ENCODE results near the gene MYOC. TPM values are rescaled to one million over a fixed set of nuclear protein-coding genes. Genes with fewer than 3 reads are reported as not detected.

The MYOC gene
- polyA plus RNA-seq, 1 donor from 2014 or later: not detected

GRCh38 chr1:171663854-171664575 lies 11.5 kb upstream of the MYOC start:
- Histone ChIP-seq H3K27ac (ENCODE audit: low read length) (no peak overlapping the region), H3K9me2 (ENCODE audit: insufficient read depth, low read length) (no peaks in the 10 kb centered on the region), H3K4me3 (ENCODE audit: low read length) (no peak overlapping the region), H3K79me2 (replicated peaks; ENCODE audit: insufficient read depth, low read length) (no peaks in the 10 kb centered on the region), H3K9me3 (ENCODE audit: low read length) (no peaks in the 10 kb centered on the region), H3K36me3 (ENCODE audit: insufficient read depth, low read length) (no peaks in the 10 kb centered on the region), H3K9ac (ENCODE audit: low read length) (no peak overlapping the region), H3K27me3 (ENCODE audit: insufficient read depth, low read depth, low read length) (no peaks in the 10 kb centered on the region), H3F3A (ENCODE audit: insufficient read depth, low read length, poor library complexity, severe bottlenecking) (no peaks in the 10 kb centered on the region), H3K4me2 (ENCODE audit: low read length) (no peak overlapping the region), H2AFZ (ENCODE audit: low read depth, low read length) (no peak overlapping the region), H4K20me1 (ENCODE audit: insufficient read depth) (no peaks in the 10 kb centered on the region)
- no peak for TF ChIP-seq RAD21 (conservative IDR thresholded peaks at IDR 0.05)
- no peak for TF ChIP-seq TAF1 (IDR thresholded peaks at IDR 0.05; ENCODE audit: low read depth)
- TF ChIP-seq EZH2 (IDR thresholded peaks at IDR 0.05; ENCODE audit: borderline replicate concordance, insufficient read depth, low read length, poor library complexity, severe bottlenecking): no peak
- no peak for TF ChIP-seq MXI1 (conservative IDR thresholded peaks at IDR 0.05; ENCODE audit: poor library complexity, severe bottlenecking)
- no peak for TF ChIP-seq REST (IDR thresholded peaks at IDR 0.05; ENCODE audit: borderline replicate concordance)
- TF ChIP-seq SMC3 (conservative IDR thresholded peaks at IDR 0.05; ENCODE audit: poor library complexity): no peak
- no peak for TF ChIP-seq POLR2AphosphoS5 (IDR thresholded peaks at IDR 0.05)
- TF ChIP-seq EP300 (conservative IDR thresholded peaks at IDR 0.05; ENCODE audit: poor library complexity, severe bottlenecking): no peak
- no peak for TF ChIP-seq CTCF (IDR thresholded peaks at IDR 0.05; ENCODE audit: poor library complexity, severe bottlenecking)

GRCh38 chr1:171663036-171663853 lies 10.8 kb upstream of the MYOC start:
- Histone ChIP-seq H2AFZ (ENCODE audit: low read depth, low read length) (no peak overlapping the region), H4K20me1 (ENCODE audit: insufficient read depth) (no peaks in the 10 kb centered on the region), H3K9me2 (ENCODE audit: insufficient read depth, low read length) (no peaks in the 10 kb centered on the region), H3K9ac (ENCODE audit: low read length) (no peak overlapping the region), H3F3A (ENCODE audit: insufficient read depth, low read length, poor library complexity, severe bottlenecking) (no peaks in the 10 kb centered on the region), H3K36me3 (ENCODE audit: insufficient read depth, low read length) (no peaks in the 10 kb centered on the region), H3K9me3 (ENCODE audit: low read length) (no peaks in the 10 kb centered on the region), H3K4me3 (ENCODE audit: low read length) (no peak overlapping the region), H3K79me2 (replicated peaks; ENCODE audit: insufficient read depth, low read length) (no peaks in the 10 kb centered on the region), H3K27ac (ENCODE audit: low read length) (no peak overlapping the region), H3K27me3 (ENCODE audit: insufficient read depth, low read depth, low read length) (no peaks in the 10 kb centered on the region), H3K4me2 (ENCODE audit: low read length) (no peak overlapping the region)
- TF ChIP-seq POLR2AphosphoS5 (IDR thresholded peaks at IDR 0.05) (no peak), SMC3 (conservative IDR thresholded peaks at IDR 0.05; ENCODE audit: poor library complexity) (no peak), EZH2 (IDR thresholded peaks at IDR 0.05; ENCODE audit: borderline replicate concordance, insufficient read depth, low read length, poor library complexity, severe bottlenecking) (no peak), CTCF (IDR thresholded peaks at IDR 0.05; ENCODE audit: poor library complexity, severe bottlenecking) (no peak), TAF1 (IDR thresholded peaks at IDR 0.05; ENCODE audit: low read depth) (no peak), MXI1 (conservative IDR thresholded peaks at IDR 0.05; ENCODE audit: poor library complexity, severe bottlenecking) (no peak), RAD21 (conservative IDR thresholded peaks at IDR 0.05) (no peak), EP300 (conservative IDR thresholded peaks at IDR 0.05; ENCODE audit: poor library complexity, severe bottlenecking) (no peak), REST (IDR thresholded peaks at IDR 0.05; ENCODE audit: borderline replicate concordance) (no peak)

Measured in neural cell (in vitro differentiated cells).